Adrenal gland (tissue), 12 donors: ENCODE data around the gene CBLL1. TPM values are rescaled to one million over a fixed set of nuclear protein-coding genes. Genes with fewer than 3 reads are reported as not detected.

Source experiments
- DNase-seq, 7 donors: peaks; one replicate each; pipeline ENCODE4 v3.0.0-alpha.2; 2019 to 2020
- H3K27ac ChIP-seq, 5 donors: fragments of 200-600 bp; sonication (generic) in 4 of 5; 1 replicate in 3 of 5; 2 replicates in 2 of 5; pipeline versions ENCODE4 v1.5.1 to v1.8.0; 2016 to 2020; ENCODE audit warnings: mild to moderate bottlenecking in 1 of 5
- H3K27me3 ChIP-seq: fragments of 200-600 bp; 2 replicates; pipeline ENCODE4 v1.8.0; 2021
- H3K36me3 ChIP-seq, 2 donors: fragments of 200-600 bp; replicated peaks in 1 of 2; 1 replicate in 1 of 2; 2 replicates in 1 of 2; pipeline versions ENCODE4 v1.5.1 to v1.8.0; 2018 to 2022
- H3K4me1 ChIP-seq, 2 donors: fragments of 200-600 bp; replicated peaks in 1 of 2; 1 replicate in 1 of 2; 2 replicates in 1 of 2; pipeline versions ENCODE4 v1.5.1 to v1.8.0; 2018 to 2021
- H3K4me3 ChIP-seq, 4 donors: fragments of 200-600 bp; sonication (generic) in 3 of 4; one replicate each; pipeline ENCODE4 v1.5.1; 2016 to 2018
- H3K9me3 ChIP-seq, 3 donors: fragments of 200-600 bp; sonication (generic) in 1 of 3; replicated peaks in 1 of 3; 1 replicate in 2 of 3; 2 replicates in 1 of 3; pipeline versions ENCODE4 v1.5.1 to v1.8.0; 2016 to 2021
- CTCF ChIP-seq, 6 experiments: fragments of 450-650 bp in 4 of 6; fragments of 200-600 bp in 2 of 6; sonication (generic) in 1 of 6; IDR thresholded peaks; 1 replicate in 5 of 6; 2 replicates in 1 of 6; pipeline versions ENCODE4 v1.5.1 to v1.8.0; 2016 to 2021; ENCODE audit warnings: antibody characterized with exemption in 6 of 6, mild to moderate bottlenecking in 2 of 6, moderate library complexity in 1 of 6
- POLR2A ChIP-seq, 2 donors: fragments of 450-650 bp; IDR thresholded peaks; one replicate each; pipeline ENCODE4 v1.6.1; 2017; ENCODE audit warnings: antibody characterized with exemption in 2 of 2, mild to moderate bottlenecking in 2 of 2, moderate library complexity in 1 of 2
- WGBS, 4 donors: extraction: QIAGEN DNeasy Blood & Tissue Kit in 2 of 4; methylation state at CpG; one replicate each; pipeline versions ENCODE4 v1.1.5 to v1.1.7; 2013 to 2017; 5-methylcytosine and 5-hydroxymethylcytosine counted together
- intact Hi-C, 2 donors: fragments of 100-400 bp; cut with DNase I; formaldehyde crosslinking; loops; one replicate each; pipeline versions ENCODE4 v1.14.1 to v1.15.0; 2022 to 2023
- polyA plus RNA-seq, 3 donors: library from polyadenylated mRNA; stranded (reverse); fragments of 200-250 nt in 2 of 3; fragments of 350-450 nt in 1 of 3; fragmentation: Illumina TruSeq in 1 of 3; extraction: RNeasy Lipid Tissue Mini Kit (QIAGEN cat#74804) in 1 of 3; gene quantifications; one replicate each; pipeline ENCODE4 v1.2.3, GENCODE V29; 2013 to 2014
- total RNA-seq, 9 donors: library from RNA; depleted of rRNA in 4 of 9; stranded (reverse); fragments of >200 nt in 4 of 9; fragments of 120-200 nt in 1 of 9; fragmentation: NEBNext Ultra II Directional in 1 of 9; extraction: Animal tissue kit (Norgen Biotek cat#: 25700) in 1 of 9; gene quantifications; one replicate each; pipeline versions ENCODE4 v1.1.0 to v1.2.4, GENCODE V29; 2013 to 2023
- donor health status: healthy with polysubstance abuse.
- donor health status: Bipolar disorder and iron deficiency.
- donor health status: DM: yes; HTN: yes; CAD: no.
- donor health status: DM: no; HTN: no; CAD: no.
- donor health status: DM: no; HTN: no; CAD: no.
- donor health status: DM: yes; HTN: yes; CAD: no.

Gene CBLL1
- total and polyA plus RNA-seq, 12 donors = 4.0 to 34.1 (median 19.8) TPM

GRCh38 chr7:107777702-107778101 is 33.8 kb downstream of the CBLL1 start:
- Histone ChIP-seq H3K9me3 (no peaks in the 10 kb centered on the region), H3K4me3 (no peak overlapping the region), H3K36me3 (no peaks in the 10 kb centered on the region), H3K4me1 (no peaks in the 10 kb centered on the region), H3K27me3 (no peaks in the 10 kb centered on the region), H3K27ac (no peak overlapping the region)
- TF ChIP-seq CTCF (IDR thresholded peaks at IDR 0.05) = no peak
- no peak for TF ChIP-seq POLR2A (IDR thresholded peaks at IDR 0.05)
- intact Hi-C loops = no loop called here
- DNase-seq = no peak
- 84 to 92% (median 89%) methylated on average over 3 of the region's 3 CpGs for WGBS, 4 donors

- TF ChIP-seq POLR2A (IDR thresholded peaks at IDR 0.05) (no peak), CTCF (IDR thresholded peaks at IDR 0.05) (no peak)
- intact Hi-C loops = no loop called here
- no peaks in the 10 kb centered on the region for H3K4me1 ChIP-seq
- H3K27ac ChIP-seq = no peak overlapping the region
- H3K4me3 ChIP-seq = no peak overlapping the region
- WGBS, 4 donors = 80 to 88% (median 85%) methylated on average over 4 of the region's 4 CpGs
- DNase-seq = no peak
- no peaks in the 10 kb centered on the region for H3K9me3 ChIP-seq
- H3K27me3 ChIP-seq = no peaks in the 10 kb centered on the region
- H3K36me3 ChIP-seq = no peaks in the 10 kb centered on the region
Observed at GRCh38 chr7:107778283-107778682, 34.3 kb downstream of the CBLL1 start.

GRCh38 chr7:107779647-107780099 is 35.7 kb downstream of the CBLL1 start:
- peaks cover 3% of the 10 kb centered on the region for H3K27me3 ChIP-seq
- intact Hi-C loops = no loop called here
- no peak for TF ChIP-seq CTCF (IDR thresholded peaks at IDR 0.05)
- TF ChIP-seq POLR2A (IDR thresholded peaks at IDR 0.05) = no peak
- WGBS, 4 donors = 80 to 91% (median 90%) methylated on average over 6 of the region's 6 CpGs
- no peak for DNase-seq
- no peaks in the 10 kb centered on the region for H3K9me3 ChIP-seq
- no peaks in the 10 kb centered on the region for H3K36me3 ChIP-seq
- no peak overlapping the region for H3K4me3 ChIP-seq
- no peaks in the 10 kb centered on the region for H3K4me1 ChIP-seq
- H3K27ac ChIP-seq = no peak overlapping the region

- DNase-seq = no peak
- TF ChIP-seq CTCF (IDR thresholded peaks at IDR 0.05) (no peak), POLR2A (IDR thresholded peaks at IDR 0.05) (no peak)
- Histone ChIP-seq H3K27me3 (peaks cover 5% of the 10 kb centered on the region), H3K4me1 (no peaks in the 10 kb centered on the region), H3K36me3 (no peaks in the 10 kb centered on the region), H3K4me3 (no peak overlapping the region), H3K9me3 (no peaks in the 10 kb centered on the region), H3K27ac (no peak overlapping the region)
- intact Hi-C loops = no loop called here
- WGBS, 4 donors = 67 to 85% (median 79%) methylated on average over 3 of the region's 3 CpGs
Observed at GRCh38 chr7:107782374-107782773, 38.4 kb downstream of the CBLL1 start.
